Fibroblast of lung (primary cell): Measurements from ENCODE around the gene AHSP. TPM values are rescaled to one million over a fixed set of nuclear protein-coding genes. Genes with fewer than 3 reads are reported as not detected.

Source experiments
- DNase-seq, 2 donors: peaks; one replicate each; pipeline versions ENCODE4 v3.0.0 to v3.0.0-alpha.2; 2010; ENCODE audit warnings: low read depth in 2 of 2
- H2AFZ ChIP-seq: 2 replicates; pipeline ENCODE4 v1.5.1; 2012; ENCODE audit warnings: low read length, control low read depth, inconsistent platforms
- H3K27ac ChIP-seq: 2 replicates; pipeline ENCODE4 v1.5.1; 2011; ENCODE audit warnings: low read length, control low read depth; ENCODE audit not compliant: insufficient read depth
- H3K27me3 ChIP-seq: 2 replicates; pipeline ENCODE4 v1.5.1; 2011; ENCODE audit warnings: mild to moderate bottlenecking, low read length; ENCODE audit not compliant: control insufficient read depth, insufficient read depth
- H3K36me3 ChIP-seq: 2 replicates; pipeline ENCODE4 v1.5.1; 2011; ENCODE audit warnings: low read length; ENCODE audit not compliant: control insufficient read depth, insufficient read depth
- H3K4me1 ChIP-seq: 2 replicates; pipeline ENCODE4 v1.5.1; 2011; ENCODE audit warnings: low read length; ENCODE audit not compliant: control insufficient read depth, insufficient read depth; ENCODE audit errors: extremely low read depth
- H3K4me2 ChIP-seq: 2 replicates; pipeline ENCODE4 v1.5.1; 2011; ENCODE audit warnings: low read length, control low read depth; ENCODE audit not compliant: insufficient read depth; ENCODE audit errors: extremely low read depth
- H3K4me3 ChIP-seq, 4 experiments: fragments of 200-600 bp in 1 of 4; sonication (generic) in 1 of 4; replicated peaks in 1 of 4; 2 replicates each; pipeline ENCODE4 v1.5.1; 2011 to 2016; ENCODE audit warnings: low read length in 4 of 4, low read depth in 3 of 4, mild to moderate bottlenecking in 3 of 4, control low read depth in 2 of 4, inconsistent platforms in 1 of 4, mixed read lengths in 1 of 4; ENCODE audit not compliant: insufficient read depth in 1 of 4; ENCODE audit errors: control extremely low read depth in 1 of 4
- H3K79me2 ChIP-seq: 2 replicates; pipeline ENCODE4 v1.5.1; 2012; ENCODE audit warnings: mild to moderate bottlenecking, low read length, inconsistent platforms; ENCODE audit not compliant: control insufficient read depth, insufficient read depth
- H3K9ac ChIP-seq: 2 replicates; pipeline ENCODE4 v1.5.1; 2011; ENCODE audit warnings: mild to moderate bottlenecking, low read length, control low read depth; ENCODE audit not compliant: insufficient read depth
- H3K9me3 ChIP-seq: 2 replicates; pipeline ENCODE4 v1.5.1; 2012; ENCODE audit warnings: low read depth, low read length; ENCODE audit not compliant: control insufficient read depth, insufficient read depth
- H4K20me1 ChIP-seq: 2 replicates; pipeline ENCODE4 v1.5.1; 2011; ENCODE audit warnings: low read length; ENCODE audit not compliant: control insufficient read depth, insufficient read depth; ENCODE audit errors: extremely low read depth
- EZH2 ChIP-seq: IDR thresholded peaks from 2 replicates; pipeline ENCODE4 v1.5.1; 2012; ENCODE audit warnings: low read length, control low read depth, mild to moderate bottlenecking; ENCODE audit errors: missing control alignments
- polyA plus RNA-seq, 2 donors: library from polyadenylated mRNA; depleted of rRNA in 1 of 2; stranded (reverse) in 1 of 2; unstranded in 1 of 2; fragments of >200 nt; gene quantifications; 2 replicates each; pipeline ENCODE4 v1.2.1, GENCODE V29; 2011 to 2012; ENCODE audit warnings: missing spikeins in 1 of 2
- total RNA-seq: library from RNA; depleted of rRNA; stranded (reverse); fragments of >200 nt; gene quantifications from 2 replicates; pipeline ENCODE4 v1.2.1, GENCODE V29; 2014
- TF ChIP-seq, protein P1 (sequence below), 2 donors: IDR thresholded peaks in 1 of 2; conservative IDR thresholded peaks in 1 of 2; 1 replicate in 1 of 2; 2 replicates in 1 of 2; pipeline ENCODE4 v1.5.1; 2011 to 2012; ENCODE audit warnings: low read length in 2 of 2, control low read depth in 1 of 2, inconsistent platforms in 1 of 2, low read depth in 1 of 2, mild to moderate bottlenecking in 1 of 2

Gene AHSP
- total and polyA plus RNA-seq, 2 donors (not counting 1 experiment from before 2014, with no cell fraction given): not detected

- no peaks in the 10 kb centered on the region for H3K9me3 ChIP-seq
- no peak overlapping the region for H3K27ac ChIP-seq
- no peak overlapping the region for H2AFZ ChIP-seq
- peaks cover 8% of the 10 kb centered on the region for H3K27me3 ChIP-seq
- H3K4me1 ChIP-seq: no peaks in the 10 kb centered on the region
- no peak overlapping the region for H3K4me2 ChIP-seq
- no peak for DNase-seq
- H3K79me2 ChIP-seq: no peaks in the 10 kb centered on the region
- no peak overlapping the region for H3K9ac ChIP-seq
- no peaks in the 10 kb centered on the region for H3K36me3 ChIP-seq
- H4K20me1 ChIP-seq: no peaks in the 10 kb centered on the region
- H3K4me3 ChIP-seq: no peak overlapping the region
- TF ChIP-seq EZH2: no peak
- TF ChIP-seq, protein P1, sequence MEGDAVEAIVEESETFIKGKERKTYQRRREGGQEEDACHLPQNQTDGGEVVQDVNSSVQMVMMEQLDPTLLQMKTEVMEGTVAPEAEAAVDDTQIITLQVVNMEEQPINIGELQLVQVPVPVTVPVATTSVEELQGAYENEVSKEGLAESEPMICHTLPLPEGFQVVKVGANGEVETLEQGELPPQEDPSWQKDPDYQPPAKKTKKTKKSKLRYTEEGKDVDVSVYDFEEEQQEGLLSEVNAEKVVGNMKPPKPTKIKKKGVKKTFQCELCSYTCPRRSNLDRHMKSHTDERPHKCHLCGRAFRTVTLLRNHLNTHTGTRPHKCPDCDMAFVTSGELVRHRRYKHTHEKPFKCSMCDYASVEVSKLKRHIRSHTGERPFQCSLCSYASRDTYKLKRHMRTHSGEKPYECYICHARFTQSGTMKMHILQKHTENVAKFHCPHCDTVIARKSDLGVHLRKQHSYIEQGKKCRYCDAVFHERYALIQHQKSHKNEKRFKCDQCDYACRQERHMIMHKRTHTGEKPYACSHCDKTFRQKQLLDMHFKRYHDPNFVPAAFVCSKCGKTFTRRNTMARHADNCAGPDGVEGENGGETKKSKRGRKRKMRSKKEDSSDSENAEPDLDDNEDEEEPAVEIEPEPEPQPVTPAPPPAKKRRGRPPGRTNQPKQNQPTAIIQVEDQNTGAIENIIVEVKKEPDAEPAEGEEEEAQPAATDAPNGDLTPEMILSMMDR (conservative IDR thresholded peaks at IDR 0.05 in 1 of 2, IDR thresholded peaks at IDR 0.05 in 1 of 2; ENCODE audit: low read depth in 1 of 2, low read length in 2 of 2): no peak
Observed at GRCh38 chr16:31532120-31532519, 4.4 kb downstream of the AHSP start.

- Histone ChIP-seq H3K27ac (no peak overlapping the region), H3K36me3 (no peaks in the 10 kb centered on the region), H3K4me1 (no peaks in the 10 kb centered on the region), H2AFZ (no peak overlapping the region), H3K9ac (no peak overlapping the region), H4K20me1 (no peaks in the 10 kb centered on the region), H3K9me3 (no peaks in the 10 kb centered on the region), H3K27me3 (peaks cover 8% of the 10 kb centered on the region), H3K4me3 (no peak overlapping the region), H3K79me2 (no peaks in the 10 kb centered on the region), H3K4me2 (no peak overlapping the region)
- TF ChIP-seq EZH2: no peak
- TF ChIP-seq, protein P1 (conservative IDR thresholded peaks at IDR 0.05 in 1 of 2, IDR thresholded peaks at IDR 0.05 in 1 of 2; ENCODE audit: low read depth in 1 of 2, low read length in 2 of 2): no peak
- DNase-seq: no peak
Observed at GRCh38 chr16:31532896-31533295, 5.2 kb downstream of the AHSP start.

DNA sequence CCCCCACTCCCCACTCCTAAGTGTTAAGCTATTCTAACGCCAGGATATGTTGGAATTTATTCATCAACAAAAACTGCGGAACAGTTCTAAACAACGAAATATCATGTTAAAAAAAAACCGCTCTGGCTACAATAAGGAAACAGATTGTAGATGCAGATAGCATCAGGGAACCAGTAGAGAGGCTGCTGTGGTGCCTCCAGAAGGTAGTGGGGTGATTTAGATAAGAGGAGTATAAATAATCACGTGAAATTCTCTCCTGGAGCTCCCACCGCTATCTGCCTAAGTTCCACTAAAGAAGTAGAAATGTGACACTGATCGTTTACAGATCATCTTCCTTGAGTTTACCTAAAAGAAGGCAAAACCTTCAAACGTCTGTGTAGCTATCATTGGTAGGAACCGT lies 8.0 kb downstream of the AHSP start:
- H3K79me2 ChIP-seq: no peaks in the 10 kb centered on the region
- no peak for TF ChIP-seq EZH2
- TF ChIP-seq, protein P1 (conservative IDR thresholded peaks at IDR 0.05 in 1 of 2, IDR thresholded peaks at IDR 0.05 in 1 of 2; ENCODE audit: low read depth in 1 of 2, low read length in 2 of 2): no peak
- no peak overlapping the region for H3K4me2 ChIP-seq
- no peak for DNase-seq
- no peak overlapping the region for H2AFZ ChIP-seq
- no peaks in the 10 kb centered on the region for H3K4me1 ChIP-seq
- no peaks in the 10 kb centered on the region for H3K9me3 ChIP-seq
- H3K4me3 ChIP-seq: no peak overlapping the region
- H3K36me3 ChIP-seq: no peaks in the 10 kb centered on the region
- H3K27me3 ChIP-seq: no peaks in the 10 kb centered on the region
- no peak overlapping the region for H3K9ac ChIP-seq
- H3K27ac ChIP-seq: no peak overlapping the region
- H4K20me1 ChIP-seq: no peaks in the 10 kb centered on the region
